Measurements from ENCODE around the gene BABAM1. TPM values are rescaled to one million over a fixed set of nuclear protein-coding genes. Genes with fewer than 3 reads are reported as not detected.

Gene BABAM1
- total RNA-seq, 1 donor from 2014 or later: 43.6 TPM

DNA sequence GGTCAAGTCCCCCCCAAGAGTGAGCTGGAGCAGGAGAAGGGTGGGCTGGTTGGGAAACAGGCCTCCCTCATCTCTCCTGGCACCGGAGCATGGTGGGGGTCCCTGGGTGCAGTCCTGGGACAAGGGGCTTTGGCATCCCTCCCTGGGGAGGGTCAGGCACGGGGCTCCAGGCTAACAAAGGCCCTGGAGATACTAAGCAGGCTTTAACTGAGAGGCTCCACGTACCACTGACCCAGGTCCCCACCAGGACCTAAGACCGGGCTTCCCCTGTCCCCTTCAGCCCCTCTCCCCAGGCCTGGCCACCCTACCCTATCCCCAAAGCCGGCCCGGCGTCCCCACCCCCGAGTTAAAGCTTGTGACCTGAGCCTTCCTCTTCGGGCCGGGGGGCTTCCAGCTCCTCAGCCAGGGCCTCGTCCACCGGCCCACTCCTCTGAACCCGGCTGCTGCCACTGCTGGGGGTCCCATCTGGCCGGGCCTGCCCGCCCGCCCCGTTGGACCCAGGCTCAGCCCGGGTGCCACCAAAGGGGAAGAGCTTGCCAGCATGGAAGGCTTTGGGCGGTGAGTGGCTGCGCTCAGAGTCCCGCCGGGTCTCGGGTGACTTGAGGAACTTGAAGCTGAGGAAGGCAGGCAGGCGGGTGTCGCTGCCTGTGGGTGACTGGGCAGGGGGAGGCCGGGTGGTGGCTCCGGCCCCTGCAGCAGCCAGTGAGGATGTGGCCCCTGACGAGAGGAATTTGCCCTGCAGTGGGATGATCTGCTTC lies 57.3 kb downstream of the BABAM1 start:
- DNase-seq: no peak

DNA sequence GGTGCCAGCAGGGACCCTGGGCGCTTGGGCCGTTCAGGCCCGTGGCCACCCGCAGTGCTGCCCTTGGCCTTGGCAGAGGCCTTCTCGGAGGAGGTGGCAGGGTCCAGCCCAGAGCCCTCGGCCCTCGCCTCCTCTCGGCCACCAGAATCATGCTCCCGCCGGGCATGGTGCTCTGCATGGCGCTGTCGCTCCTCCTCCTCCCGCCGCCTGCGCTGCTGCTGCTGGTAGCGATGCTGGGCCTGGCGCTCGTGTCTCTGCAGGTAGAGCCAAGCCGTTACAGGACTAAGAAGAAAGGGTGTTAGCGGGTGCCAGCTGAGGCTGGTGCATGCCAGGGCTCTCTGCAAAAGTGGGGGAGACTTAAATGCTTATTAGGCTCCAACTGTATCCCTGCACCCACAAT lies 57.9 kb downstream of the BABAM1 start:
- DNase-seq: no peak

DNA sequence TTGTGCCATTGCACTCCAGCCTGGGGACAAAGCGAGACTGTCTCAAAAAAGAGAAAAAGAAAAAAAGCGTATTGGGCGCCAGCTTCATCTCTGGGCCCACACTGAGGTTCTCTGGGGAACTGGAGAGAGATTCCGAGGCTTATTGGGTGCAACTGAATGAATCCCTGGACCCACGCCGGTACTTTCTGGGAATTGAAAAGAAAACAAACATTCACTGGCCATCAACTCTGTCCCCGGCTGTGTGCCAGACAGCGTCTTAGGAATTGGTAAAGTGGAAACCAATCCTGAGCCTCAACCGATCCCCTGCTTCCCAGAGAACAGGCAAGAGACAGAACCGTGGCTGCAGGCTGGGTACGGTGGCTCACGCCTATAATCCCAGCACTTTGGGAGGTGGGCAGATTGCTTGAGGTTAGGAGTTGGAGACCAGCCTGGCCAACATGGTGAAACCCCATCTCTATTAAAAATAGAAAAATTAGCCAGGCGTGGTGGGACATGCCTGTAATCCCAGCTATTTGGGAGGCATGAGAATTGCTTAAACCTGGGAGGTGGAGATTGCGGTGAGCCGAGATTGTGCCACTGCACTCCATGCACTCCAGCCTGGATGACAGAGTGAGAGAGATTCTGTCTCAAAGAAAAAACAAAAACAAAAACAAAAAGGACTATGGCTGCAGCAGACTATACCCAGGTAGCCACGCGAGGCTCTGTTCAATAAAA lies 58.8 kb downstream of the BABAM1 start:
- DNase-seq: no peak

DNA sequence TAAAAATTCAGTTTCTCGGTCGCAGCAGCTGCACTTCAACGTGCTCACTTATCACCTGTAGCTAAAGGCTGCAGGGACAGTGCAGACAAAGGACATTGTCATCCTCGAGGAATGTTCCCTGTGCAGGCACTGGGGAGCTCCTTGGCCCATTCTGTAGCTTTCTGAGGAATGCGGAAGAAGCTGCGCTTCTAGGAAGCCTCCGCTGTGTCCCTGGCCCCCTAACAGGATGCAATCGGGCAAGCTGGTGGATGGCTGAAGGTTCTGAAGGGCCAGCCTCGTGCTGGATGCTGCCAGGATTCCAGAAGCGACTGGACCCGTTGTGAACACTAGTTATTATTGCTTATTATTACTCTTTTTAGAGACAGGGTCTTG lies 59.3 kb downstream of the BABAM1 start:
- no peak for DNase-seq

DNA sequence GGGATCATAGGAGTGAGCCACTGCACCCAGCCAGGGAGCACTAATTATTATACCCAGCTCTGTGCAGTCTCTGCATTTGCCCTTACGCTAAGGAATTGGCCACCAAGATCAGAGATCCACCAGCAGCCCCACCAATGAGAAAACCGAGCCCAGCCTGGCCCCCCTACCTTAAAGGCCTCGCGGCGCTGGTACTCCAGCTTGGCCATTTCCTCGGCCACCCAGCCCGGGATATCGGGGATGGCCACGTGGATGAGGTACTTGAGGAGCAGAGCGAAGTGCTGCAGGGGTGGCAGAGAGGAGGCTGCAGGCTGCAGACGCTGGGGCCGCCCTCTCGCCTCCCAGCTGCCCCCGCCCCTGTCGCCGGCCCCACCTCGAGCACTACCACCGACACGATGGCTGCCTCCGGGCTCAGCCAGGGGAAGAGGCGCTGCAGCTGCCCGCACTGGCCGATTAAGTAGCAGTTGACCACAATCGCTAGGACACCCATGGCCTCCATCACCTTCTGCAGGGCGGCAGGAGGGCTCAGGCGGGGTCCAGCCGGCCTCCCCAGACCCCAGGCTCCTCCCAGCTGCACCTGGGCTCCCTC lies 59.9 kb downstream of the BABAM1 start:
- DNase-seq: no peak

DNA sequence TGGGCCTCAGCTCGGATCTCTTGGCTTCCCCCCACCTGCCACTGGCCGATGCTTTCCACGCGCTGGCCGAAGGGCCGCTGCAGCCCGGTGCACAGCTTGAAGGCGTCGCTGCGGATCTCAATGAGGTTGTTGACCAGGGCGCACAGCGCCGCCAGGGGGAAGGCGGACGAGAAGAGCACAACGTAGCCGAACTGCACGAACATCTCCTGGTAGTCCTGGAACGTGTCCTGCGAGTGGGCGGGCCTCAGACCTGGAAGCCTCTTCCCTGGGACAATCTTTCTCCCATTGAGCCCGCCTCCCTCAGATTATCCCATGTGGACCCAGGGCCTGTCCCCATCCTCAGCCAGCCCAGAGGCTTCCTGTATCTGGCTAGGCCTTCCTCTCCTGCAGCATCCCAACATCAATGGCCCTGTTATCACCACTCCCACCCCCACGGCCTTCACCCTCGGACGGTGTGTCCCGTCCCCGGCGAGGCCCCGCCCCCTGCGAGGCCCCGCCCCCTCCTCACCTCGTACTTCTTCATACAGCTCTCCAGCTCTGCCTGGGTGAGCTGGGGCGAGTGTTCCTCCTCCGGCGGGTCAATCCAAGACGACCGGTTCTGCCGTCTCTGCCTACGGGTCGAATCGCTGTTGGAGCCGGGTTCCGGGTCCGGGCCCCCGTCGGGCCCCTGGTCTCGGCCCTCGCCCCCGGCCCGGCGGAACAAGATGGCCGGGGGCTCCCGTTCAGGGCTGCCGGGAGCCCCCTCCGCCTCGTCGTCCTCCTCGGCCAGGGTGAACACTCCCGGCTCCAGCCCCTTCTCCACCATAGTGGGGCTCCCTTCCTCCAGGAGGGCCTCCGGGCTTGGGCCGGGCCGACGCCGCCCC lies 60.6 kb downstream of the BABAM1 start:
- DNase-seq: no peak

Other genes with a start within 250 kb of the BABAM1 start
- gene CPAMD8, start 240.6 kb upstream of the BABAM1 start, total RNA-seq: 4.0 TPM
- 4.5 TPM for gene HAUS8, start 192.0 kb upstream of the BABAM1 start, total RNA-seq
- gene MYO9B, start 191.7 kb upstream of the BABAM1 start, total RNA-seq: 27.5 TPM
- 13.2 TPM for gene USE1, start 52.1 kb upstream of the BABAM1 start, total RNA-seq
- 3.7 TPM for gene OCEL1, start 41.2 kb upstream of the BABAM1 start, total RNA-seq
- gene NR2F6, start 21.5 kb upstream of the BABAM1 start, total RNA-seq: 14.4 TPM
- gene USHBP1, start 2.7 kb upstream of the BABAM1 start, total RNA-seq: 2.0 TPM
- gene ANKLE1, start 14.5 kb downstream of the BABAM1 start, total RNA-seq: 0.49 TPM
- gene ABHD8, start 36.0 kb downstream of the BABAM1 start, total RNA-seq: 5.7 TPM
- gene MRPL34, start 38.4 kb downstream of the BABAM1 start, total RNA-seq: 20.3 TPM
- 7.9 TPM for gene DDA1, start 42.1 kb downstream of the BABAM1 start, total RNA-seq
- gene ANO8, start 67.4 kb downstream of the BABAM1 start, total RNA-seq: 6.7 TPM
- gene GTPBP3, start 70.1 kb downstream of the BABAM1 start, total RNA-seq: 10.6 TPM
- gene PLVAP, start 109.9 kb downstream of the BABAM1 start, total RNA-seq: 10.9 TPM
- not detected for gene CCDC194, start 126.8 kb downstream of the BABAM1 start, total RNA-seq
- 6.9 TPM for gene BST2, start 138.2 kb downstream of the BABAM1 start, total RNA-seq
- 19.2 TPM for gene MVB12A, start 152.6 kb downstream of the BABAM1 start, total RNA-seq
- 0.69 TPM for gene TMEM221, start 181.2 kb downstream of the BABAM1 start, total RNA-seq
- not detected for gene NXNL1, start 193.5 kb downstream of the BABAM1 start, total RNA-seq
- gene SLC27A1, start 203.1 kb downstream of the BABAM1 start, total RNA-seq: 19.6 TPM
- 36.3 TPM for gene PGLS, start 244.2 kb downstream of the BABAM1 start, total RNA-seq